Measurements from ENCODE around the gene KHDRBS2. TPM values are rescaled to one million over a fixed set of nuclear protein-coding genes. Genes with fewer than 3 reads are reported as not detected.

Gene KHDRBS2
- total RNA-seq, 1 donor from 2014 or later: 1.7 TPM

GRCh38 chr6:61682562-61682961 is 603.5 kb downstream of the KHDRBS2 start:
- Histone ChIP-seq H3K4me1 (no peaks in the 10 kb centered on the region), H3K36me3 (no peaks in the 10 kb centered on the region), H3K27ac (no peak overlapping the region), H3K27me3 (no peaks in the 10 kb centered on the region), H3K4me3 (no peak overlapping the region), H3K9me3 (no peaks in the 10 kb centered on the region)
- no peak for DNase-seq (ENCODE audit: extremely low spot score in 2 of 2)
- intact Hi-C loops (cut with DNase I): no loop called here
- TF ChIP-seq POLR2A (IDR thresholded peaks at IDR 0.05): no peak
- no peak for TF ChIP-seq CTCF (IDR thresholded peaks at IDR 0.05)
- no peak for TF ChIP-seq POLR2AphosphoS5 (IDR thresholded peaks at IDR 0.05; ENCODE audit: insufficient read depth in 1 of 2, low read depth in 1 of 2)

- no peak for DNase-seq (ENCODE audit: extremely low spot score in 2 of 2)
- TF ChIP-seq POLR2AphosphoS5 (IDR thresholded peaks at IDR 0.05; ENCODE audit: insufficient read depth in 1 of 2, low read depth in 1 of 2): no peak
- no peak for TF ChIP-seq POLR2A (IDR thresholded peaks at IDR 0.05)
- TF ChIP-seq CTCF (IDR thresholded peaks at IDR 0.05): no peak
- Histone ChIP-seq H3K4me3 (no peak overlapping the region), H3K27me3 (no peaks in the 10 kb centered on the region), H3K36me3 (no peaks in the 10 kb centered on the region), H3K4me1 (no peaks in the 10 kb centered on the region), H3K27ac (no peak overlapping the region), H3K9me3 (no peaks in the 10 kb centered on the region)
- intact Hi-C loops (cut with DNase I): no loop called here
Measured at GRCh38 chr6:61679625-61680024, 606.4 kb downstream of the KHDRBS2 start.

GRCh38 chr6:61675734-61676133 is 610.3 kb downstream of the KHDRBS2 start:
- intact Hi-C loops (cut with DNase I): no loop called here
- Histone ChIP-seq H3K27ac (no peak overlapping the region), H3K9me3 (no peaks in the 10 kb centered on the region), H3K4me1 (no peaks in the 10 kb centered on the region), H3K36me3 (no peaks in the 10 kb centered on the region), H3K27me3 (no peaks in the 10 kb centered on the region), H3K4me3 (no peak overlapping the region)
- no peak for DNase-seq (ENCODE audit: extremely low spot score in 2 of 2)
- TF ChIP-seq POLR2AphosphoS5 (IDR thresholded peaks at IDR 0.05; ENCODE audit: insufficient read depth in 1 of 2, low read depth in 1 of 2) (no peak), POLR2A (IDR thresholded peaks at IDR 0.05) (no peak), CTCF (IDR thresholded peaks at IDR 0.05) (no peak)

GRCh38 chr6:61649845-61650244 is 636.2 kb downstream of the KHDRBS2 start:
- no peaks in the 10 kb centered on the region for H3K27me3 ChIP-seq
- H3K27ac ChIP-seq: no peak overlapping the region
- no peak overlapping the region for H3K4me3 ChIP-seq
- H3K9me3 ChIP-seq: no peaks in the 10 kb centered on the region
- no peak for TF ChIP-seq CTCF (IDR thresholded peaks at IDR 0.05)
- TF ChIP-seq POLR2A (IDR thresholded peaks at IDR 0.05): no peak
- no peak for TF ChIP-seq POLR2AphosphoS5 (IDR thresholded peaks at IDR 0.05; ENCODE audit: insufficient read depth in 1 of 2, low read depth in 1 of 2)
- DNase-seq (ENCODE audit: extremely low spot score in 2 of 2): no peak
- intact Hi-C loops (cut with DNase I): no loop called here
- H3K36me3 ChIP-seq: no peaks in the 10 kb centered on the region
- no peaks in the 10 kb centered on the region for H3K4me1 ChIP-seq

- no peaks in the 10 kb centered on the region for H3K4me1 ChIP-seq
- H3K27ac ChIP-seq: no peak overlapping the region
- H3K4me3 ChIP-seq: no peak overlapping the region
- no peak for TF ChIP-seq CTCF (IDR thresholded peaks at IDR 0.05)
- TF ChIP-seq POLR2A (IDR thresholded peaks at IDR 0.05): no peak
- TF ChIP-seq POLR2AphosphoS5 (IDR thresholded peaks at IDR 0.05; ENCODE audit: insufficient read depth in 1 of 2, low read depth in 1 of 2): no peak
- intact Hi-C loops (cut with DNase I): no loop called here
- H3K27me3 ChIP-seq: no peaks in the 10 kb centered on the region
- H3K36me3 ChIP-seq: no peaks in the 10 kb centered on the region
- DNase-seq (ENCODE audit: extremely low spot score in 2 of 2): no peak
- no peaks in the 10 kb centered on the region for H3K9me3 ChIP-seq
Measured at GRCh38 chr6:61640463-61640862, 645.6 kb downstream of the KHDRBS2 start.
